CD4-positive, alpha-beta T cell treated with Interleukin-6 for 4 hours (primary cell): Measurements from ENCODE around the gene ZNF630.
"Not testable (repeated sequence)": the region's sequence is repeated elsewhere in the genome, so short reads cannot be mapped to it uniquely, and the experiment has no call there.

Experiments used
- DNase-seq: peaks from one replicate; pipeline ENCODE4 v3.0.0-alpha.2; 2020; ENCODE audit warnings: mixed read lengths

ZNF630 gene

DNA sequence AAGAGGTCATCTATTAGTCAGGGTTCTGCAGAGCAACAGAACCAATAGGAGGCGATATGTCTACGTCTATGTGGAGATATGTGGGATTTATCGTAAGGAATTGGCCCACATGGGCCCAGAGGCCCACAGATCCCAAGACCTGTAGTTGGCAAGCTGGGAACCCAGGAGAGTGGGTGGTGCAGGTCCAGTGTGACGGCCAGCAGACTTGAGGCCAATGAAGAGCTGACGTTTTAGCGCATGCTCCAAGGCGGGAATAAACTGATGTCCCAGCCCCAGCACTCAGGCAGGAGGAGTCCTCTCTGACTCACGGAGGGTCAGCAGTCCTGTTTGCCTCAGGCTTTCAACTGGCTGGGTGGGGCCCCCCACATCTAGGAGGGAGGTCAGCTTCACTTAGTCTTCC lies 43.3 kb downstream of the ZNF630 start:
- DNase-seq = no peak

DNA sequence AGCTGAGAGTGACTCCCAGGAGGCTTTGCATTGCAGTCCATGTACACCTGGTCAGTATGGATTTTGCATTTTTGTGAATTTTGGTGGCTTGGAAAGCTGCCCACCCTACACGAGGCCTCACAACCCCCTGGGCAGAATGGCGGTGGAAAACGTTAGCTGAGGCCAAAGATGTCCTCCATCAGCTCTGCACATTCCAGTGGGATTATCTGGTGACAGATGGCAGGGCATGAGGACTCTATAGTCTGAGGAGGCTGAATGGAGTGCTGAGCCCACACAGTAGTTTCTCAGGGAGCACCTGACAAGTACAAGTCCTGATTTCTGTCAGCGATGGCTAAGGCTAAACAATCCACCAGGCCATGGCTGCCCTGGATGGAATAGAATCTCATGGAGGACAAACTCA lies 43.9 kb downstream of the ZNF630 start:
- DNase-seq = not testable (repeated sequence)

DNA sequence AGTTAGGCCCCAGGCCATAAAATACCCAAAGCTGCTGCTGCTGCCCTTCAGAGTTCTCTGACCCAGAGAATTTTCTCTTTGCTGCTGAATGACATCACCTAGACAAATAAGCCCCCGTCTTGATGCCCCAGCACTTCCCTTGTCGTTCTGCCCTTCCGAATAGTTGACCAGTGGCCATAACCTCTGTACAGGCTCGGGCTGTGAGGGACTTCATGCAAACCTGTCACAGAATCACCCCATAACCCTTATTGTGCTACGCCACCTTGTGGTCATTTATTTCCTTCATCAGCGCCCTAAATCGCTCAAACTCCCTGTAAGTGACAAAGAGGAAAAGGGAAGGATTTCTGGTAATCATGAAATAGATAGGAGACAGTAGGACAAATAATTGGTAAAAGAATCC lies 45.9 kb downstream of the ZNF630 start:
- peak; percentile 50 for DNase-seq

DNA sequence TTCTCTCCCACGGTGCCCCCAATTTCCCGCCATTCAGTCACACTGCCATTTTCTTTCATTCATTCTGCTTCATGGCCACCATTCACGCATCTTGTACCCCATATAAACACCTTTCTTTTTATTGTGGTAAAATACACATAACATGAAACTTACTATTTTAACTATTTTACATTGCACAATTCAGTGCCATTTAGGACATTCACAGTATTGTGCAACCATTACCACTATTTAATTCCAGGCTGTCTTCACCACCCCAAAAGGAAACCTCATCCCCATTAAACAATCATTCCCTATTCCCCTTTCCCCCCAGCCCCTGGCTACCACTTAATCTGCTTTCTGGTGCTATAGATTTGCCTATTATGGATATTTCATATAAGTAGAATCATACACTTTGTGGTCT lies 48.7 kb downstream of the ZNF630 start:
- no peak for DNase-seq

DNA sequence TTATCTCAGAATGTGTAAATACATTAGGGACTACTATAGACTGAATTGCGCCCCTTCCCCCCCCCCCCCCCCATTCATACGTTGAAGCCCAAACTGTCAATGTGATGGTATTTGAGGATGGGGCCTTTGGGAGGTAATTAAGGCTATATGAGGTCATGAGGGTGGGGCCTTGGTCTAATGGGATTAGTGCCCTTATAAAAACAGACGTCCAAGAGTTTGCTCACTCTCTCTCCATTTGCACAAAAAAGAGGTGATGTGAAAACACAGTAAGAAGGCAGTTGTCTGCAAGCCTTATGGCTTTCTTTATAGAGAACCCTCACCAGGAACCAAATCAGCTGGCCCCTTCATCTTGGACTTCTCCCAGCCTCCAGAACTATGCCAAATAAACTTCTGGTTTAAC lies 49.3 kb downstream of the ZNF630 start:
- DNase-seq = no peak

DNA sequence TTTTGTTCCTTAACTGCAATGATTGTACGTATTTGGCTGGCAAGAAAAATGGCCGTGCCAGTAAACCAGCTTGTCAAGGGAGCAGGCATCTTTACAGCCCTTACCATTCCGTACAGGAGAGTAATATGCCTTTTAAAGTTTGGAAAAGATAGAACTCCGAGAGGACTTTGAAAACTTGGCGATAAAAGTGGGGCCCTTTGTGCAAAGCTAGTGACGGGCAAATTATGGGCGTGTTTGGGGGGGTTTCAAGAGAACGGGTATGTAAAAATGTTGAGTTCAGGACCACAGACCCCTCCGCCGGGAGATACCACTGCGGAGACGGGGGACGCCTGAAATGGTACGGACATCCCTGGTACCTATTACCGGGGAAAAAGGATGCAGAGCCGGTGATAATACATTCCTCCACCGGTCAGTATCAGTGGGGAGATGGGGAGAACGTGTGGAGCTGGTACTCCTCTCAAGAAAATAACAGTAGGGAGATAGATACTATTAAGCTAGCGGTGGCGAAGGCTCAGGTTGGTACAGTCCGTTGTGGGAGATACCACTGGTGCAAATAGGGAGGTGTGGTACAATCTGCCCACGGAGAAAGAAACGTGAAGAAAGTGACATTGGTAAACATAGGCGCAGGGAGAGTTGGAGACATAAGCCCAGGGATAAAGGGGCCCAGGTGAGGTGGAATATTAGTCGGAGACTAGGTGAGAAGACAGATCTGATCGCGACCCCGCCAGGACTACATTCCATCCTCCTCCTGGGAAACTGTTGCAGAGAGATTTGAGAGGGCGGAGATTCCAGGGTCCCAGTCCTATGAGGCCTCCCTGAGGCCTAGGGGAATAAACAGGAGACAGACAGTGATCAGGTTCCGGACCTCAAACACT lies 50.2 kb downstream of the ZNF630 start:
- DNase-seq = peak; percentile 80

DNA sequence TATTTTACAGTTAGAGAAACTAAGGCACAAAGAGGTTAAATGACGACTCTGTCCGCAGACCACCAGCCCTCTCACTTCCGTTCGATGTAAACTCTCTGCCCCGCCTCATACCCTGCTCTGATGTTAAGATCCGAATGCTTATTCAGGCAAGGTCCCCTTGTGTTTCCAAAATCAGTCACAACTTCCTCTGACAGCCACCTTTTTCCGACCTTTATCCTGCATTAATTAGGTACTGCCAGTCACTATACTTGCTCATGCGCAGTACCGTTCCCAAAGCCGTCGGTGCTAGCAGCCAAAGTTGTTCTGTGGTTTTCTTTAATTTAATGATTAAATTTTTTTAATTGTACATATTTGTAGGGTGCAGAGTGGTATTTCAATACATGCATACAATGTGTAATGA lies 51.0 kb downstream of the ZNF630 start:
- DNase-seq = peak; percentile 21

DNA sequence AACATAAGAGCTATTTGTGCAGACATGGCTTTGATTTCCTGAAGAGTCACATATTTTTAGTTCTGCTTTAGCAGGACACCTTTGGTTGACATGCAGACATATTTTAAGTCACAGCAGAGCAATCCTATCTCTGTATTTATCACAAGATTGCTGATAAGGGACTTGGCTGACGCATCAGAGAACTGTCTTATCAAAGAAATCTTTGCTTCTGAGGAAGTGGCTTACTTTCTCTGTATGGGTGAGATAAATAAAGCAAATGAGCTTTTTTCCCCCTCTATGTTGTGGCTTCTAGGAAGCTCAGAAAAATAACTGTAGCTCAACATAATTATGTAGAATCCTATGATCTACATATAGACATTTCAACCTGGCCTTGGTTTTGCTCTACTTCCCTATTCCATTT lies 51.5 kb downstream of the ZNF630 start:
- not testable (repeated sequence) for DNase-seq

DNA sequence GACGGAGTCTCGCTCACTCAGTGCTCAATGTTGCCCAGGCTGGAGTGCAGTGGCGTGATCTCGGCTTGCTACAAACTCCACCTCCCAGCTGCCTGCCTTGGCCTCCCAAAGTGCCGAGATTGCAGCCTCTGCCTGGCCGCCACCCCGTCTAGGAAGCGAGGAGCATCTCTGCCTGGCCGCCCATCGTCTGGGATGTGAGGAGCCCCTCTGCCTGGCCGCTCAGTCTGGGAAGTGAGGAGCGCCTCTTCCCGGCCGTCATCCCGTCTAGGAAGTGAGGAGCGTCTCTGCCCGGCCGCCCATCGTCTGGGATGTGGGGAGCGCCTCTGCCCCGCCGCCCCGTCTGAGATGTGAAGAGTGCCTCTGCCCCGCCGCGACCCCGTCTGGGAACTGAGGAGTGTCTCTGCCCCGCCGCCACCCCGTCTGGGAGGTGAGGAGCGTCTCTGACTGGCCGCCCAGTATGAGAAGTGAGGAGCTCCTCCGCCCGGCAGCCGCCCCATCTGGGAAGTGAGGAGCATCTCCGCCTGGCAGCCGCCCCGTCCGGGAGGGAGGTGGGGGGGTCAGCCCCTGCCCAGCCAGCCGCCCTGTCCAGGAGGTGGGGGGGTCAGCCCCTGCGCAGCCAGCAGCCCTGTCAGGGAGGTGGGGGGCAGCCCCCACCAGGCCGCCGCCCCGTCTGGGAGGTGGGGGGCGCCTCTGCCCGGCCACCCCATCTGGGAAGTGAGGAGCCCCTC lies 54.7 kb downstream of the ZNF630 start:
- not testable (repeated sequence) for DNase-seq

DNA sequence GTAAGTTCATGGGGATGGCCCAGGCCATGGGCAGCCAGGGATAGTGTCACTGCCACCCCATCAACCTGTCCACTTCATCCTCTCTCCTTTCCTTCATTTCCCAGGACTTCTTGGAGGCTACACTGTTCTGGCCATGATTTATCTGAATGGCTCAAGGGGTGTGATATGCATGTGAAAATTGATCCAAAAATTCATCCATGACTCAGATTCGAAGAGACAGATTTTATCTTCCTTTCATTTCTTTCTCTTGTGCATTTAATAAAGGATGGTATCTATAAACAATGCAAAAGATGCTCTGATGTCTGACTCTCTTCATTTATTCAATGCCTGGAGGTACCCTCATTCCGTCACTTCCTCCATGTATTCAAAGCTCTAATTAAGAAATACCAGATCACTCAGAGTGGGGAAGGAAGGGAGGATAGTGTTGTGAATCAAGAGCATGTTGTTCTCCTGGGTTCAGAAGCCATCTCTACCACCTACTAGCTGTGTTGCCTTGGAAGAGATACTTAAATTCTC lies 61.9 kb downstream of the ZNF630 start:
- DNase-seq = not testable (repeated sequence)
